HPDE6-E6E7 (cell line): Measurements from ENCODE around the gene C12orf43.

Experiments used
- DNase-seq: peaks from one replicate; pipeline ENCODE4 v3.0.0; 2011; ENCODE audit warnings: missing footprints; ENCODE audit errors: extremely low spot score

Gene C12orf43

GRCh38 chr12:121030576-121031212 is 14.4 kb upstream of the C12orf43 start:
- DNase-seq, result no peak

DNA sequence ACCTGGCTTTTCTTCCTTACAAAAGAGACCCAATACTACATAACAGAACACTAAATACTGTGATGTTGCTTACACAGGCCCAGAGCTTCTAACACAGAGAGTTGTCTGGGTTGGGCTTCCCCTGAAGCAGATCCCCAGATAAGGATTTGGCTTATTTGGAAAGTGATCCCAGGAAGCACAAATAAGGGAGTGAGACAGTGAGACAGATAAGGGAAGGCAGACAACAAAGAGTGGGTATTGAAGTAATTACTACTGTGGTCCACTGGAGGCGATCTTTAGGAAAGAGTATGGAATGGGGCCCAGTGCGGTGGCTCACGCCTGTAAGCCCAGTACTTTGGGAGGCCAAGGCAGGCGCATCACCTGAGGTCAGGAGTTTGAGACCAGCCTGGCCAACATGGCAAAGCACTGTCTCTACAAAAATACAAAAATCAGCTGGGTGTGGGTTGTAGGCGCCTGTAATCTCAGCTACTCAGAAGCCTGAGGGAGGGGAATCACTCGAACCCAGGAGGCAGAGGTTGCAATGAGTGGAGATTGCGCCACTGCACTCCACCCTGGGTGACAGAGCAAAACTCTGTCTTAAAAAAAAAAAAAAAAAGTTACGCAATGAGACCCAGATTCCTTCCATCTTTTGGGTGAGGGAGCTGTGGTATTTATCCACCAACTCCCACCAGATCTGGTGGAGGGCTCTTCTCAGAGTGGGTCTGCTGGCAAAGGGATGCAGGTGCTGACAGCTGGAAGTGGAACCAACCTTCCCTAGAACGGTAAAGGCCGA is 10.2 kb upstream of the C12orf43 start:
- DNase-seq, result no peak

GRCh38 chr12:121025442-121026226 is 9.3 kb upstream of the C12orf43 start:
- no peak for DNase-seq

- no peak for DNase-seq
Measured at GRCh38 chr12:121023799-121024198, 7.5 kb upstream of the C12orf43 start.

DNA sequence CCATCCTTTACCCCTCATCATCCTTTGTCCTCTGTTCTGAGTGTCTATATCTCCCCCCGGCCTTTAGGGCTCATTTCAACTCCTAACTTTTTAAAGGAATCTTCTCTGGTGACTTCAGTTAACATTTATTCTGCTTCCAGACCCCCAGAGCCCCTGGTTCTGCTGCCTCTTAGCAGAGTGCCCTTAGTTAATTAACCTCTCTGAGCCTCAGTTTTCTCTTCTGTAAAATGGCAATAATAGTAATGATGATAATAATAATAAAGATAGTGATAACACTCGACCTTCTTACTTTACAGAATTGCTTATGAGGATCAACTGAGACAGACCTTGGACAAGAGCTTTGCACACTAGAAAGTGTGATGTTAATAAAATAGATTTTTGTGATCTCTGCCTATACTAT is 6.4 kb upstream of the C12orf43 start:
- DNase-seq, result no peak

GRCh38 chr12:121021754-121022153 is 5.5 kb upstream of the C12orf43 start:
- DNase-seq, result no peak

- DNase-seq, result no peak
Measured at GRCh38 chr12:121018860-121019617, 2.8 kb upstream of the C12orf43 start.

DNA sequence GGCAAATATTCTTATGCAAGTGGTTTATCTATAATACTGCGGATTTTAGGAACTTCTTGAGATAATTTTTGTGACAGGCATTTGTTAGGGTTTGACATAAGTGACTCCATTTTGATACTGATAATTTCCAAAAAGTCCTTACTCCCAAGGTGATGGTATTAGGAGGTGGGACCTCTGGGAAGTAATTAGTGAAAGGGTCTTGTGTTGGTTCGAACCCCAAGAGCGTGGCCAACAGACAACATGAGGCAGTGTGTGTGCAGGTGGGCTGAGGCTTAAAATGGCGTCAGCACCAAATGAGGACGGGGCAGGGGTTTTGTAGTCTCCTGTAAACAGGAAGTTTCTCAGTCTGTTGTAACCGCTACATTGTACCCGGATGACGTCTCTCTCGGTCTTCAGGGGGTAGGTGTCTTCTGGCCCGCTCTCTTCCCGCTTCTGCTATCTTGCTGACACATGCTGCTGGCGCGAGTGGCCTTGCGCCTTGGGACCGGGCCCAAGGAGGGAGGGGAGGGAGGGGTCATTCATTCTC is 1.7 kb upstream of the C12orf43 start:
- no peak for DNase-seq

GRCh38 chr12:121013715-121014114 is 2.6 kb downstream of the C12orf43 start:
- no peak for DNase-seq

DNA sequence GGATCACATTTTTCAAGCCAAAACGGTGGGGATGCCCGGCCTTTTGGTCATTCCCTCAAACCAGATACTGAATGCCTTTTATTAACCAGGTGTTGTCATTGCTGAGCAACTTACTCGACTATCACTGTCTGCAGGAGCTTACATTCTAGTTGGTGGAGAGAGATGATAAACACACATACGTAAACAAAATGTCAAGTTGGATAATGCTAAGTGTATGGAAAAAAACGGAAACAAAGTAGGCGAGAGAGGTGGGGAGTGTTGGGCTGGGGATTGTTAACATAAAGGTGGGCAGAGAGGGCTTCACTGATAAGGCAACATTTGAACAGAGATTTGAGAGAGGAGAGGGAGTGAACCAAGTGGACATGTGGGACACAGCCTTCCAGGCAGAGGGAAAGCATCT is 4.5 kb downstream of the C12orf43 start:
- no peak for DNase-seq

DNA sequence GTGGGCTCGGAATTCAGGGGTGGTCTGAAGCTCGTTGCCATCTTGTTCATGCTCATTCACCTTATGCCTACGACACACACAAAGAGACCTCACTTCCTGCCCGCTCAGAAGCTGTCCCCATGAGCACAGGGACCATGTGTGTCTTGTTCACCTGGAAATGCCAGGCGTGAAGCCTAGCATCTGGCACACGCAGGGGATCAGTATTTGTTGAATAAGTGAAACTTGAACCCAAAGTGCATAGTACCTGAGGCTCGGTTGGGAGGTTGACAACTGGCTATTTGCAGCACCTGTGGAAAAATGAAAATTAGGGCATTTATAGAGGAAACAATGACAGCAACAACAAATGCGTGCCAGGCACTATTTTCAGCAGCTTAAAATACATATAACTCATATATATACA is 5.4 kb downstream of the C12orf43 start:
- DNase-seq, result no peak

- peak; percentile 36 for DNase-seq
Measured at GRCh38 chr12:121009741-121010140, 6.5 kb downstream of the C12orf43 start.

- DNase-seq, result no peak
Measured at GRCh38 chr12:121008347-121009098, 7.8 kb downstream of the C12orf43 start.

GRCh38 chr12:121005346-121005815 is 10.9 kb downstream of the C12orf43 start:
- no peak for DNase-seq

DNA sequence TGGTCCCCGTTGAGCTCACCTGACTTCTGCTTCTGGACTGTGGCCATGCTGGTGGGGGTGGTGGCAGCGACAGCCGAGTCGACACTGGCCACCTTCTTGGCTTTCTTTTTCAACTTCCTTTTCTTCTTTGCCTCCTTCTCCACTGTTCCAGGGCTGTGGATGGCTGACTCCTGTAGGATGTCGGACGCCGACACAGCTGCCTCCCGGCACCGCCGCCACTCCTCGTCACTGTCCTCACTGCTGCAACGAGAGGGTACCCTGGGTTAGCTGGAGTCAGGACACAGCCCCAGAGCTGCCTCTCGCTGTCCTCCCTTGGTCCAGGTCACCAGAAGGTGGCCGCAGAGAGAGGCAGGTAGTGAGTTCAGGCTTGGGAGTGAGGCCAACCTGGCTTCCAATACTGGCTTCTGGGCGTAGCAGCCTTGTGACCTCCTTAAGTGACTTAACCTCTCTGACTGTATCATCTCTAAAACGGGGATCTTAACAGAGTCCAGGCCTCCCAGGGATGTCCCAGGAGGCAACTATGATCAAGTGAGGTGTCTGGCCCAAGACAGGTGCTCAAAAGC is 12.0 kb downstream of the C12orf43 start:
- no peak for DNase-seq

DNA sequence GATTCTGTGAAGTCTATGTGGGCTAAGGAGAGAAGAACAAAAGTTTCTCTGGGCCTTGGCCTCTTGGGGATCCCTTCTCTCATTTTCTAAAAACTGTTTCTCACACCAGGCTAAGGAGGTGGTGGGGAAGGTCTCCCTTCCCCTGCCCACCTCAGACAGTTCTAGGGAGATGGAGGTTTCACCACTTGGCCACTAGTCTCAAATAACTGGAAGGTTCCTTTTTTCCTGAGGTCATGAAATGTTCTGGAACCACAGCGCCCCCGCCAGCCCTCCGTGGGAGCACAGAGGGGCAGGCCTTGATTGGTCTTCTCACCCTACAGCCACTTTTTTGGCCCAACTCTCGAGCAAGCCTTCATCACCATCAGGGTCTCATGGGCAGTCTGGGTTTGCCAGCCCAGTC is 12.6 kb downstream of the C12orf43 start:
- DNase-seq, result no peak

GRCh38 chr12:121001841-121002483 is 14.3 kb downstream of the C12orf43 start:
- DNase-seq, result no peak

- no peak for DNase-seq
Measured at GRCh38 chr12:121001060-121001459, 15.2 kb downstream of the C12orf43 start.

- DNase-seq, result no peak
Measured at GRCh38 chr12:121000530-121000929, 15.8 kb downstream of the C12orf43 start.
